HuH-7 (cell line): ENCODE results near the gene SRCAP.
A peak's percentile ranks its signal among the peaks of the same experiment; 100 is the strongest.

ENCODE experiments used
- DNase-seq: peaks from one replicate; pipeline ENCODE4 v3.0.0; 2011; ENCODE audit warnings: low spot score

The SRCAP gene

DNA sequence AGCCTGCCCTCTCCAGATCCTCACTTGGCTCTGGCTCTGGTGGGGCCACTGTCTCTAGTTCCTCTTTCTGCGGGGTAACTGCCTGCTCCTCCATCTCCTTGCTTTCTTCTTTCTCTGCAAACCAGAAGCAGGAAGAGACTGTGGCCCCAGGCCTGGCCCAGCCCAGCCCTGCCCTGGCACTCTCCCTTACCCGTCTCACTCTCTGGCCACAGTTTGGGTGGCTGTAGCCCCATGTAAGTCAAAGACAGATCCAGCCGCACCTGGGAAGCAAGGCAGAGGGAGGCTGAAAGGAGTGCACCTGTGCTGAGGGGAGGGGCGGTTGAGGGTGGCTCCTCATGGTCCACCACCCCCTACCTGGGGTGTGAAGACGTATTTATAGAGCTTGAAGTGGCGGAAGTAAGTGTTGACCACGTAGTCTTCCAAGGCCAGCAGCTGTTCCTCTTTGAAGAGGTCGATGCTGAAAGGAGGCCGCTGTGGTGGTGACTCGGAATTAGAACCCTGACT is 60.1 kb downstream of the SRCAP start:
- DNase-seq = no peak

DNA sequence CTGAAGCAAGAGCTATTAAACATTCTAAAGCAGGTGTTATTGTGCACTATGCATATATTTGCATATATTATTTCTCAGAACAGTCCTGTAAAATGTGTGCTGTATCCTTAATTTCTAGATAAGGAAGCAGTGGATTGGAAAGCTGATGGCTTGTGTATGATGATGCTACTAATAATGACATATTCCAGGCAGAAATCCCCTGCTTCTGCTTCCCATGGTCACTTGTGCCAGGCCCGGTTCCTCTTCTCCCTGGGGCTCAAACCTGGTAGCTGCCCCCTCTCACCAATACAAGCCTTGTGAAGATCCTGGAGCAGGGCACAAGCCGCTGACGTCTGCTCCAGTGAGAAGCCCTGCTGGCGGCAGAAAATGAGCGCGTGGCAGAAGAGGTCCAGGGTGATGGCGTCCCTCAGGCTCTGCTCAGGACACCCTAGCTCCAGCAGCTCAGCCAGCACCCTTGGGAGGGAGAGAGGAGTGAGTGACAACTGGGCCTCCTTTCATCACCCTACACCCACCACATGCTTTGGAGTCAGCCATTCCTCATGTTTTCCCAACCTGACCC is 61.1 kb downstream of the SRCAP start:
- no peak for DNase-seq

DNA sequence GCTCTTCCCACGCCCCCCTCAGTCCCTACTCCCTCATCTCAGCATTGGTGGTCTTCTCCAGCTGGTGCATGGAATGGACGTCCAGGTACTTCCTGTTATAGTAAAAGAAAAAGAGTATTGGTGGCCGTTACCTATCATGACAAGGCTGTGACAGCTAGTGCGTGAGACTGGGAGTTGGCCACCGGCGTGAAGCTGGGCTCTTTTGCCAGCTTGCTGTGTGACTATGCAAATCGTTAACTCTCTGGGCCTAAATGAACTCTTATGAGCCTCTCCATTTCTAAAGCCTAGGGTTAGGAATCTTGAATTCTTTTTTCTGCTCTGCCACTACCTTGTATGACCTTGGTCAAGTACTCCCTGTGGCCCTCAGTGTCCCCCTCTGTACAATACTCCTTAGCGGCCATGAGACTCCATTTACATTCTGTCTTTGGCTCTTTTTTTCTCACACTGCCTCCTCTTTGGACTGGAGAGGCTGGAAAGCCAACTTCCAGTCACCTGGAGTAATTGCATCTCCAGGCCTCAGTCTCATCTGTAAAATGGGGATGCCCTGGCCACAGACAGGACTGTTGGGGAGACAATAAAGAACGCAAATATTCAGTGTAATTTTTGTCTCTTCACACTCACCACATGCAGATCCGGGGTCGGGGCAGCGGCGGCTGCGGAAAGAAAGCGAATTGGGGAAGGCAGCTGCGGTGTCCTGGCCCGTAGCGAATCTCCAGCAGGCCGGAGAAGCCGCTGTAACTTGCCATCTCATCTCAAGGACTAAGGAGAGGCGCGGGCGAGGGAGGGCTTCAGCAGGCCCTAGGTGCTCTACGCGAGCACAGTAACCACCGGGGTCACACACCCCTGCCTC is 61.8 kb downstream of the SRCAP start:
- DNase-seq = no peak

DNA sequence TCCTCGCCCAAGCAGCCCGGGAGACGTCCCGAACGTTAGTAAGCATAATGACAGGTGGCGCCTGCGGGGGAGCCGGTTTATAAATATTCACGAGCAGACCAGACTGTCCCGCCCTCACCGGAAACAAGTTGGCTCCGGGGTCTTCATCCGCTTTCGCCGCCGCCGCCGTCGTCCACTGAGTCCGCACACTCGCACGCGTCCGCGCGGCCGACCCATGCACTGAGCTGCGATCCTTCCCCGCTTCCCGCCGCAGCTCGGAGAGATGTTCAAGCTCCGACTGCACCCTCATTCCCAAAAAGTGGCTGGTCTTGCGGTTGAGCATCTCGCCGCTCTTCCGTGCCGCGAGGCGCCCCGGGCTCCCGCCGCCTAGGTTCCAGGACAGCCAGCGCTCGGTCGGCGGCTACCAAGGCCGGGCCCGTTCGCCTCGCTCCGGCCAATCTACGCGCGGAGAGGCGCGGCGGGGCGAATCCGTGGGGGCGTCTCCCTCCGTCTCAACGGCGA is 62.5 kb downstream of the SRCAP start:
- no peak for DNase-seq

DNA sequence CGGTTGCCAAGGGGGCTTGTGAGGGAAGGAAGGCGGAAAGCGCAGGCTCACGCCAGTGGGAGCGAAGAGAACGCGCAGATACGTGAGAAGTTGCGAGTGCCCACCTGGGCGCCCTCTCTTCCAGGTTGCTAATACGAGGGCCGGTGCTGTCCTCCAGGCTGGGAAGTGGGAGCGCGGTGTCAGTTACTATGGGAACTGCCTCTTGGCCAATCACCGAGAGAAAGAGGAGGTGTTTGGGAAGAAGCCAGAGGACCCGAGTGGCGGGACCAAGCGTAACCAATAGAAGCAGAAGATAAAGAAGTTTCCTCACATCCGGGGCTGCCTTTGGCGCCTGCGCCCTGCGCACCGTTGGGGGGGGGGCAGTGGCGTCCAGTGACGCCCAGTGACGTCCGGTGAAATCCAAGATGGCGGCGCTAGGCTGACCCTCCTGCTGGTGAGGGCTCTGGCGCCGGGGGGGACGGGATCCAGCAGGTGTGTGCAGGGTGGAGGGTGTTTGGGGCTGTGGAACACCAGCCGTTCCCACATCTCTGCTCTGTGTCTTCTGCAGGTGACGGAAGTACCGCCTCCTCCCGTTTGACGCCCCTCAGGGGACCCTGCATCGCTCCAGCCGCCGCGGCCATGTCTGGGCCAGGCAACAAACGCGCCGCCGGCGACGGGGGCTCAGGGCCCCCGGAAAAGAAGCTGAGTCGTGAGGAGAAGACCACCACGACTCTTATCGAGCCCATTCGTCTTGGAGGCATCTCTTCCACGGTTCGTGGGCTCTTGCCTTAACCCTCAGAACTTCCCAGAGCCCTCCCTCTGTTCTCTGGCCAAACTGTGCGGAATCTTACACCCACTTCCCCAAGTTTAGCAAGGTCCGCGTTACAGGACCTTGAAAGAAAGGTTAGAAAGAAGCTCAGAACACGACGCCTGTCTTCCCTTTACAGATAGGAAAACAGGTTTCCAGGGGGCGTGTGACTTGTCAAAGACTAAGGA is 63.2 kb downstream of the SRCAP start, which contains the start of the genes CFAP119 and RNF40:
Gene CFAP119, minus strand, starts transcription at position 135 of the 975 bp plus-strand sequence. CDS start 314 bp downstream, outside the sequence.
Gene RNF40, plus strand, starts transcription at position 395 of the 975 bp plus-strand sequence. Its CDS starts 224 bp downstream, at position 619.
- peak; percentile 99 for DNase-seq

DNA sequence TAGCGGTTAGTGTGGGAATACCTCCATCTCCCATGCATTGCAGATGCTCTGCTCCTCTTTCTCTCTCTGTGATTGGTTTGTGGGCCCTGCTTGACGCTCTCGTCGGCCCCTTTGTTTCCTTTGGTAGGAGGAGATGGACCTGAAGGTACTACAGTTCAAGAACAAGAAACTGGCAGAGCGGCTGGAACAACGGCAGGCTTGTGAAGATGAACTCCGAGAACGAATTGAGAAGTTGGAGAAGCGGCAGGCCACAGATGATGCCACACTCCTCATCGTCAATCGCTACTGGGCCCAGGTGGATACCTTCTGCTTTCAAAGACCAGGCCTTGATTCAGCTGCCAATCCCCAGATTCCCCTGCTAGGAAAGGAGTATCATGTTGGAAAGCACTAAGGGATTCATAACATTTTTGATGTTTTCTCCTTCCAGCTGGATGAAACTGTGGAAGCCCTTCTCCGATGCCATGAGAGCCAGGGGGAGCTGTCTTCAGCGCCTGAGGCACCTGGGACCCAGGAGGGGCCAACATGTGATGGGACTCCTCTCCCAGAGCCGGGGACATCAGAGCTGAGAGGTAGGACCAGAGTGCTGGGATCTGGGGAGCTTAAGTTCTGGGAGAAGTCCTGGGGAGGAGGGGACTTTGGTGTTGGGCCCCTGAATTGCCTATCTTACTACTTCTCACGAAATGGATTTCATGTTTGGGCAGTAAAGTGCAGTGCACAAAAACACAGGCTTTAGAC is 64.2 kb downstream of the SRCAP start:
- no peak for DNase-seq

DNA sequence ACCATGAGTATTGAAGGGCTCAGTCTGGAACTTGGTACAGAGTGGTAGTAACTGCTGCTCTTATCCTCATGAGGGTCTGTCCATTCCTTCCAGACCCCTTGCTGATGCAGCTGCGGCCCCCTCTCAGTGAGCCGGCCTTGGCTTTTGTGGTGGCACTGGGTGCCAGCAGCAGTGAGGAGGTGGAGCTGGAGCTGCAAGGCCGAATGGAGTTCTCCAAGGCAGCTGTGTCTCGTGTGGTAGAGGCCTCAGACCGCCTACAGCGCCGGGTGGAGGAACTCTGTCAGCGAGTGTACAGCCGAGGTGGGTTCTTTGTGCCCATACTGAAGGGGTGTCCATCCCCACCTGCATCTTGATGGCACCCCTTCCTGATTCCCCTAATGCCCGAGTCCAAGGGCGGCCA is 65.1 kb downstream of the SRCAP start:
- no peak for DNase-seq

DNA sequence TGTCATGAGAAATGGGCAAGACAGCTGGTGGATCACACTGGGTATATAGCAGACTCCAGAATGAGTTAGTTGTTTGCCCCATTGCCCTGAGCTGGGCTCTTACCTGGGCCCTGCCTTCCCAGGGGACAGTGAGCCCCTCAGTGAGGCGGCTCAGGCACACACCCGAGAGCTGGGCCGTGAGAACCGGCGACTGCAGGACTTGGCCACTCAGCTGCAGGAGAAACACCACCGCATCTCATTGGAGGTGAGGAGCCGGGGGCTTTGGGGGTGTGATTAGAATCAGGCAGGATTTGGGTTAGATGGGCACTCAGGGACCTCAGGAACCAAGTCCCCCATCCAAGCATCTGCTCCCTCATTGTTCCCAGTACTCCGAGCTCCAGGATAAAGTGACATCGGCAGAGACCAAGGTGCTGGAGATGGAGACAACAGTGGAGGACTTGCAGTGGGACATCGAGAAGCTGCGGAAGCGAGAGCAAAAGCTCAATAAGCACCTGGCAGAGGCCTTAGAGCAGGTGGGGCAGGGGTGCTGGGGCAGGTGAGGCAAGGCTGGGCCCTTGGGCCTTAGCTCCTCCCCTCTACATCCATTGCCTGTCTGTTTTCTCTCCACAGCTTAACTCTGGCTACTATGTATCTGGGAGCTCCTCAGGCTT is 66.0 kb downstream of the SRCAP start:
- DNase-seq = no peak

DNA sequence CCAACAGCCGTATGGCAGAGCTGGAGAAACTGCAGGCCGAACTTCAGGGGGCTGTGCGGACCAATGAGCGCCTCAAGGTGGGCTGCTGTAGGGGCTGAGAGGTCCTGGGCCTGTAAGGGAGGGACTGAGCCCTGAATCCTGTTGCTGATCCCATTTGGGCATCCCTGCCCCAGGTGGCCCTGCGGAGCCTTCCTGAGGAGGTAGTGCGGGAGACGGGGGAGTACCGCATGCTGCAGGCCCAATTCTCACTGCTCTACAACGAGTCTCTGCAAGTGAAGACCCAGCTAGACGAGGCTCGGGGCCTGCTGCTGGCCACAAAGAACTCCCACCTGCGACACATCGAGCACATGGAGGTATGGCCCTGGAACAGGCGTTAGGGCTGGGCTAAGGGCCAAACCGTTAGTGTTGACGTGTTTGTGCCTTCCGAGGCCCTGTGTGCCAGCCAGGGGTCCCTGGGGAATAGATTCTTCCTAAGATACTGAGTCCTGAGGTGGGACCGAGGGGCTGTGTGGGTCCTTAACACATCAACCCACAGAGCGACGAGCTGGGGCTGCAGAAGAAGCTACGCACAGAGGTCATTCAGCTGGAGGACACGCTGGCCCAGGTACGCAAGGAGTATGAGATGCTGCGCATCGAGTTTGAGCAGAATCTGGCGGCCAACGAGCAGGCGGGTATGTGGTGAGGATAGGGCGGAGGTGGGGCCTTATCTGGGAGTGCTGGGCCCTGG is 67.4 kb downstream of the SRCAP start:
- no peak for DNase-seq

DNA sequence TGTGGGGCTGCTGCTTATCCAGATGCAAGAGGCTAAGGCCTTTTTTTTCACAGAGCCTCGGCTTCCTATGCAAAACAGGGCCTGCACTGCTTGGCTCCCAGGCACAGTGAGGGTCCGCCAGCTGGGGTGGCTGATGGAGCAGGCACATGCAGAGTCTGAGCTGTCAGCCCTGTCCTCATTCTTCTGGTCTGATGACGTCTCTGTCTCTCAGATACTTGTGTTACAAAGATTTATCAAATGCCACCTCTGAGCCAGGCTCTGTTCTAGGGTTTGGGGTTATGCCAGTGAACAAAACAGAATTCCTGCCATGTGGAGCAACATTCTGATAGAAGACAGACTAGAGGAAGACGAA is 67.9 kb downstream of the SRCAP start:
- DNase-seq = no peak

DNA sequence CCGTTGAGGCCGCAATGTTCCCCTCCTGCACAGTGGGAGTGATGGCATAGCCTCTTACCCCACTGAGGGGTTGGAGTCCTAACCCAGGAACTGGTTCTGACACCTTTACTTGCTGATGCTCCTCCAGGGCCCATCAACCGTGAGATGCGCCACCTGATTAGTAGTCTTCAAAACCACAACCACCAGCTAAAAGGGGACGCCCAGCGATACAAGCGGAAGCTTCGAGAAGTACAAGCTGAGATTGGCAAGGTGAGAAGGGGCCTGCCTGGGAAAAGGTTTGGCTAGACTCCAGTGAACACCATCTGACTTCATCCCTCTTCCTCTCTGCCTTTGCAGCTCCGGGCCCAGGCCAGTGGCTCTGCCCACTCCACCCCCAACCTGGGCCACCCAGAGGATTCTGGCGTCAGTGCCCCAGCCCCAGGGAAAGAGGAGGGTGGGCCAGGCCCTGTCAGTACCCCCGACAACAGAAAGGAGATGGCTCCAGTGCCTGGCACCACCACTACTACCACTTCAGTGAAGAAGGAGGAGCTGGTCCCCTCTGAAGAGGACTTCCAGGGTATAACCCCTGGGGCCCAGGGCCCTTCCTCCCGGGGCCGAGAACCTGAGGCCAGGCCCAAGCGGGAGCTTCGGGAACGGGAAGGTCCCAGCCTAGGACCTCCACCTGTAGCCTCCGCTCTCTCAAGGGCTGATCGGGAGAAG is 68.9 kb downstream of the SRCAP start:
- no peak for DNase-seq

DNA sequence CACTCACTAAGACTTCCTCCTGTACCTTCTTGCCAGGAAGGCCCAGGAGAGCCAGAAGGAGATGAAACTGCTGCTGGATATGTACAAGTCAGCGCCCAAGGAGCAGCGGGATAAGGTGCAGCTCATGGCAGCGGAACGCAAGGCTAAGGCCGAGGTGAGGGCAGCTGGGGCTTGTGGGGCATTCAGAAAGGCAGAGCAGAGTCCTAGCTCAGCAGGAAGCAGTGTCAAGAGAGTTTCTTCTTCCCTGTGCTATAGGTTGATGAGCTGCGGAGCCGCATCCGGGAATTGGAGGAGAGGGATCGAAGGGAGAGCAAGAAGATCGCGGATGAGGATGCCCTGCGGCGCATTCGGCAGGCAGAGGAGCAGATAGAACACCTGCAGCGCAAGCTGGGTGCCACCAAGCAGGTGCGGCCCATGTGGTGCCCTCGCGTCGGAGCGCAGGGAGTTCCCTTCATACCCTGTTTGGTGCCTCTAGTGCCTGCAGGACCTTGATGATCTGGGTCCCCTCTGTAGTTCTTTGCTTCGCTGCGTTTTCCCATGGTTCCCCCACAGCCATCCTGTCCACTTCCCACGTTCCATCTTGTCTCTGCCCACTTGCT is 69.7 kb downstream of the SRCAP start:
- no peak for DNase-seq

DNA sequence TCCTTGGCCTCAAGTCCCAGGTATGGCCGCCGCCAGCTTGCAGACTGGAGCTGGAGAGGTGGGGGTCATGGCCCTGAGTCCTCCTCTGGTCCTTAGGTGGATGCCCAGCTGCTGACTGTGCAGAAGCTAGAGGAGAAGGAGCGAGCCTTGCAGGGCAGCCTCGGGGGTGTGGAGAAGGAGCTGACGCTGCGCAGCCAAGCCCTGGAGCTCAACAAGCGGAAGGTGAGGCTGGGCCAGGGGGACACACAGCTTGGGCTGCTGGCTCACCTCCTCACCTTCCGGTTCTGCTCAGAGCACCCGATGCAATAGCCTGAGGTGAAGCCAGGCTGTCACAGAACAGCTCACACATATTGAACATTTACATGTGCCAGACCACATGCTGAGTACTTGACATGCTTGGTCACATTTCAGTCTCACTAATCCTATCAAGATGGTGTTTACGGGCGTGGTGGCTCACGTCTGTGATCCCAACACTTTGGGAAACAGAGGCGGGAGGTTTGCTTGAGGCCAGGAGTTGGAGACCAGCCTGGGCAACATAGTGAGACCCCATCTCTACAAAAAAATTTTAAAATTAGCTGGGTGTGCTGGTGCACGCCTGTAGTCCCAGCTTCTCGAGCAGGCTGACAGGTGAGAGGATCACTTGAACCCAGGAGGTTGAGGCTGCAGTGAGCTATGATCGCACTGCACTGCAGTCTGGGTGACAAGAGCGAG is 70.6 kb downstream of the SRCAP start:
- no peak for DNase-seq

DNA sequence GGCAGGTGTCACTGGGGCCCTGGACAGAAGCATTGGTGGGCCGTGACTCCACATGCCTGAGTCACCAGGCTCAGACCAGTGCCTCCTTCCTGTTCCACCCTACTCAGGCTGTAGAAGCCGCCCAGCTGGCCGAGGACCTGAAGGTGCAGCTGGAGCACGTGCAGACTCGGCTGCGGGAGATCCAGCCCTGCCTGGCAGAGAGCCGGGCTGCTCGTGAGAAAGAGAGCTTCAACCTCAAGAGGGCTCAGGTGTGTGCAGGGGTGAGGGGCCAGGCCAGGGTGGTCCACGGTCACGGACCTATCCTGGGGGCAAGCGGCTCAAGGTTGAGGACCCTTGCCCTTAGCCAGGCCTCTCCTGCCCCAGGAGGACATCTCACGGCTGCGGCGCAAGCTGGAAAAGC is 72.8 kb downstream of the SRCAP start:
- no peak for DNase-seq

DNA sequence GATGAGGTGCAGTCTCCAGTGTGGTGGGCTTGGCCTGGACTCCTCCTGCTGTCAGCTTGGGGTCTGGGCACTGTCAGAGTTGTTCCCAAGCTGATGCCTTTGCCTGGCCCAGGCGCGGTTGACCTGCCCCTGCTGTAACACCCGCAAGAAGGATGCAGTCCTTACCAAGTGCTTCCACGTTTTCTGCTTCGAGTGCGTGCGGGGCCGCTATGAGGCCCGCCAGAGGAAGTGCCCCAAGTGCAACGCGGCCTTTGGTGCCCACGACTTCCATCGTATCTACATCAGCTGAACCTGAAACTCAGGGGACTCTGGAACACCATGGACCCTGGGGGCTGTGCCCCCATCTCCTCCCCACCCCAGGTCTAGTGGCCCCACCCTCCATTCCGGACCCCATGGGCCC is 74.9 kb downstream of the SRCAP start:
- no peak for DNase-seq

DNA sequence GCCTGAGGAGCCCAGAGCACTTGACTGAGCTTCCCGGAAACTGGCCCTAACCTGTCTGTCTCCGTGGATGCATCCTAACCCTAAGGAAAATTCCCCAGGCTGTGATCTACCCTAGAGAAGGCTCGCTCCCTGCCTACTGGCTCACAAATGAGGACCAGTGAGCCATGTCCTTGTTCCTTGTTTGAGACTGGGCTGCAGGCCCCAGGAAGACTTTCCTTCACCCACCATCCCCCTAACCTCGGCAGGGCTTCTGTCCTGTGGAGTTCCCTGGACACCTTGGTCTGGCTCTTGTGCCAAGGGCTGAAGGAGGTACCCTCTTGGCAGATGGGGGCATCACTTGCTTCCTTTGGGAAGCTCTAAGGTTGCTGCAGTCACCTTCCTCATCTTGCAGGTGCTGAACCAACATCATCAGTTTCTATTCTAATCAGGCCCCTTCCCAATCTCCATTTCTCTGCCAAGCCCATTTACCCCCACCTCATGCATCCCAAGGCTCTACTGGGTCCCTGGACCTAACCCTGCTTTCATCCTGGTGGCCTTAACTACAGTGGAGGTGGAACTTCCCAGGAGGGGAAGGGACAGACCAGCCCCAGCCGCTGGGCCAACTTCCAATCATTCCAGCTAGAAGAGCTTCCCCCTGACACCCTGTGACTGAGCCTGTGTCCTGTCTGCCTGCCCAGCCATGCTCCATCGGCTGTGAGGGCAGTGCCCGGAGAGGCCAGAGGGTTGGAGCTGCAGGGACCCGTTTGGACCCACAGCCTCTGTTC is 75.6 kb downstream of the SRCAP start:
- no peak for DNase-seq

DNA sequence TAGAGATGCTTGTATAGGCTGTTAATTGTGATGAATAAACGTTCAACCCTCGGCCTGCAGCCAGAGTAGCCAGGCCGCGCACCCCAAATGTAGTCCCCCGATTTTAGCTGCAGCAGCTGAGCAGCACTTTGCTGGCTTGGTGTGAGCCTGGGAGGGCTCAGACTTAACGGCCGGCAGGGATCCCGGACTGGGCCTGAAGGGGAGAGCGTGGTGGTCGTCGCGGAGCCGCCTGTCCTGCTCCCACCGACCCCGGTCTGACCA is 76.1 kb downstream of the SRCAP start:
- DNase-seq = no peak
